Thoracic aorta (tissue), 2 donors: ENCODE measurements around the gene COPS4. TPM values are rescaled to one million over a fixed set of nuclear protein-coding genes. Genes with fewer than 3 reads are reported as not detected.
"Not testable (repeated sequence)": the region's sequence is repeated elsewhere in the genome, so short reads cannot be mapped to it uniquely, and the experiment has no call there.

Experiments
- ATAC-seq: fragments of 150-250 bp; one replicate; pipeline ENCODE4 v1.8.0; 2017; ENCODE audit warnings: low read depth; ENCODE audit not compliant: insufficient number of reproducible peaks, low FRiP score
- DNase-seq: peaks from one replicate; pipeline ENCODE4 v3.0.0-alpha.2; 2020; ENCODE audit warnings: low spot score
- H3K27ac ChIP-seq, 2 donors: fragments of 200-600 bp; sonication (generic); 1 replicate in 1 of 2; 2 replicates in 1 of 2; pipeline ENCODE4 v1.5.1; 2016; ENCODE audit warnings: mild to moderate bottlenecking in 2 of 2, moderate library complexity in 2 of 2
- H3K27me3 ChIP-seq: fragments of 200-600 bp; sonication (generic); replicated peaks from 2 replicates; pipeline ENCODE4 v1.6.0; 2016; ENCODE audit warnings: mild to moderate bottlenecking; ENCODE audit not compliant: insufficient read depth
- H3K36me3 ChIP-seq: fragments of 200-600 bp; sonication (generic); one replicate; pipeline ENCODE4 v1.5.1; 2016
- H3K4me1 ChIP-seq, 2 donors: fragments of 200-600 bp; sonication (generic); 1 replicate in 1 of 2; 2 replicates in 1 of 2; pipeline versions ENCODE4 v1.5.1 to v1.6.0; 2016; ENCODE audit warnings: low read depth in 2 of 2, mild to moderate bottlenecking in 1 of 2; ENCODE audit not compliant: control insufficient read depth in 1 of 2
- H3K4me3 ChIP-seq: fragments of 200-600 bp; sonication (generic); 2 replicates; pipeline ENCODE4 v1.5.1; 2016; ENCODE audit warnings: mild to moderate bottlenecking
- H3K9me3 ChIP-seq: fragments of 200-600 bp; sonication (generic); 2 replicates; pipeline ENCODE4 v1.5.1; 2016
- total RNA-seq, 2 donors: library from RNA; depleted of rRNA; stranded (reverse); fragments of >200 nt; gene quantifications; one replicate each; pipeline versions ENCODE4 v1.1.0 to v1.2.3, GENCODE V29; 2016
- TF ChIP-seq, protein P1 (sequence below): fragments of 200-600 bp; sonication (generic); IDR thresholded peaks from one replicate; pipeline ENCODE4 v1.5.1; 2019; ENCODE audit warnings: antibody characterized with exemption

COPS4 gene
- total RNA-seq, 2 donors from 2014 or later: 40.3 to 70.7 TPM

DNA sequence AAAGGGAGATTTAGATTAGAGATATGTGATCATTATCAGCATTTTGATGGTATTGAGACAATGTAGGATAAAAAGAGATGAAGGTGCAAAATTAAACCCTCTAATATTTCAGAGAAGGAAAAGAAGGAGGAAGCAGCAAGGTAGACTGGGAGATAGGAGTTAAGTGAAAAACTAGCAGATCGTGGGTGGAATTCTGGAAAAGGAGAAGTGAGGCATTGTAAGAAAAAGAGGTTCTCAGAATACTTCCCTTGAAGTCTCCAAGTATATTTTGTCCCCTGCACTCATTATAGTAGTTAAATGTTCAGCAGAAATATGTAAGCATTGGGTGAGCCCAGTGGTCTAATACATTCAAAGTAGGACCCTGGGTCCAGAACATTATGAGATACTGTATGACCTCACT lies 30.3 kb downstream of the COPS4 start:
- no peak for DNase-seq
- TF ChIP-seq, protein P1, sequence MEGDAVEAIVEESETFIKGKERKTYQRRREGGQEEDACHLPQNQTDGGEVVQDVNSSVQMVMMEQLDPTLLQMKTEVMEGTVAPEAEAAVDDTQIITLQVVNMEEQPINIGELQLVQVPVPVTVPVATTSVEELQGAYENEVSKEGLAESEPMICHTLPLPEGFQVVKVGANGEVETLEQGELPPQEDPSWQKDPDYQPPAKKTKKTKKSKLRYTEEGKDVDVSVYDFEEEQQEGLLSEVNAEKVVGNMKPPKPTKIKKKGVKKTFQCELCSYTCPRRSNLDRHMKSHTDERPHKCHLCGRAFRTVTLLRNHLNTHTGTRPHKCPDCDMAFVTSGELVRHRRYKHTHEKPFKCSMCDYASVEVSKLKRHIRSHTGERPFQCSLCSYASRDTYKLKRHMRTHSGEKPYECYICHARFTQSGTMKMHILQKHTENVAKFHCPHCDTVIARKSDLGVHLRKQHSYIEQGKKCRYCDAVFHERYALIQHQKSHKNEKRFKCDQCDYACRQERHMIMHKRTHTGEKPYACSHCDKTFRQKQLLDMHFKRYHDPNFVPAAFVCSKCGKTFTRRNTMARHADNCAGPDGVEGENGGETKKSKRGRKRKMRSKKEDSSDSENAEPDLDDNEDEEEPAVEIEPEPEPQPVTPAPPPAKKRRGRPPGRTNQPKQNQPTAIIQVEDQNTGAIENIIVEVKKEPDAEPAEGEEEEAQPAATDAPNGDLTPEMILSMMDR: no peak
- no peak overlapping the region for H3K4me3 ChIP-seq
- no peak for ATAC-seq
- peaks cover 31% of the 10 kb centered on the region for H3K36me3 ChIP-seq
- no peaks in the 10 kb centered on the region for H3K9me3 ChIP-seq
- no peak overlapping the region for H3K27ac ChIP-seq
- H3K4me1 ChIP-seq: no peaks in the 10 kb centered on the region
- no peaks in the 10 kb centered on the region for H3K27me3 ChIP-seq

DNA sequence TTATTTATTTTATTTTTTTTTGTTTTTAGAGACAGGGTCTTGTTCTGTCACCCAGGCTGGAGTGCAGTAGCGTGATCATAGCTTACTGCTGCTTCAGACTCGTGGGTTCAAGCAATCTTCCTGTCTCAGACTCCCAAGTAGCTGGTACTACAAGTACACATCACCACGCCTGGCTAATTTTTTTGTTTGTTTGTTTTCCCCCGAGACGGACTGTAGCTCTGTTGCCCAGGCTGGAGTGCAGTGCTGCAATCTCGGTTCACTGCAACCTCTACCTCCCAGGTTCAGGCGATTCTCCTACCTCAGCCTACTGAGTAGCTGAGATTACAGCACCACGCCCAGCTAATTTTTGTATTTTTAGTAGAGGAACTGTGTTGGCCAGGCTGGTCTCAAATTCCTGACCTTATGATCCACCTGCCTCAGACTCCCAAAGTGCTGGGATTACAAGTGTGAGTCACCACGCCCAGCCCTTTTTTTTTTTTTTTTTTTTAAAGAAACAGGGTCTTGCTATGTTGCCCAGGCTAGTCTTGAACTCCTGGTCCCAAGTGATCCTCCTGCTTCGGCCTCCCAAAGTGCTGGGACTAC lies 32.2 kb downstream of the COPS4 start:
- H3K27me3 ChIP-seq: no peaks in the 10 kb centered on the region
- DNase-seq (no peak), ATAC-seq (no peak)
- no peaks in the 10 kb centered on the region for H3K9me3 ChIP-seq
- no peak overlapping the region for H3K4me3 ChIP-seq
- H3K36me3 ChIP-seq: peaks cover 33% of the 10 kb centered on the region
- H3K27ac ChIP-seq: no peak overlapping the region
- TF ChIP-seq, protein P1: no peak
- H3K4me1 ChIP-seq: no peaks in the 10 kb centered on the region

DNA sequence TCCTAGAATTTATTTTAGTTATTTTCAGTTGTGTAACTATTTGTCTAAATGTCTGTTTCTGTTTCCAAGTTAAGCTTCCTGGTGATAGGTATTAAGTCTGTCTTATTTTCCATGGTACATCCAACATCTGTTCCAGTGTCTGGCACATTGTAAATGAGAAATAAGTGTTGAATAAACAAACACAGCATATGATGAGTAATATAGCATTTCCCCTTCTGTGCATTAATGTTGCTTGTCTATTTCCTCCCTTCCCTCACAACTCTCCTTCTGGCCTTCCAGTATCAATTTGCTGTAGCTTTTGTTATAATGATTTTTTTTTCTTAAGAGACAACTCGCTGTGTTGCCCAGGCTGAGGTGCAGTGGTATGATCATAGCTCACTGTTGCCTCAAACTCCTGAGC lies 36.1 kb downstream of the COPS4 start:
- Histone ChIP-seq H3K27me3 (no peaks in the 10 kb centered on the region), H3K4me3 (no peak overlapping the region), H3K4me1 (no peaks in the 10 kb centered on the region), H3K9me3 (no peaks in the 10 kb centered on the region), H3K36me3 (peaks cover 17% of the 10 kb centered on the region), H3K27ac (no peak overlapping the region)
- no peak for ATAC-seq
- no peak for DNase-seq
- TF ChIP-seq, protein P1: no peak

DNA sequence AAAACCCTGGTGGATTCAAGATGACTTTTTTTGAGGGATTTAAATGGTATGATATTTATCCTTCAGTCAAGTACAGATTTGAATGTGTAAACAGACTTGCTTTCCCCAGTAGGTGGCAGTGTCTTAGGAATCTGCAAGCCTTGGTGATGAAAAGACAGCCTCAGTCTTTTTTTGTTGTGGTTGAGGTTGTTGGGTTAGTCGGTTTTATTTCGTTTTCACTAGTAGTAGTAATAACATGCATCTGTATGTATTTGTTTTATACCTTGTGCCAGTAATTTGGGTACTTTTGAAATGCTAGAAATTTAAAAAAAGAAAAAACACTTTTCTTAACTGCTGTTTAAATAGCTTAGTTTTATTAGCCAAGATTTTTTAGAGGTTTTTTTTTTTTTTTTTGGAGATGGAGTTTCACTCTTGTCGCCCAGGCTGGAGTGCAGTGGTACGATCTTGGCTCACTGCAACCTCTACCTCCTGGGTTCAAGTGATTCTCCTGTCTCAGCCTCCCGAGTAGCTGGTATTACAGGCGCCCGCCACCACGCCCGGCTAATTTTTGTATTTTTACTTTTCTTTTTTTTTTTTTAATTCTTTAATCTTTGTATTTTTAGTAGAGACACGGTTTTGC lies 39.2 kb downstream of the COPS4 start:
- Histone ChIP-seq H3K9me3 (no peaks in the 10 kb centered on the region), H3K27me3 (no peaks in the 10 kb centered on the region), H3K4me3 (no peak overlapping the region), H3K36me3 (peaks cover 10% of the 10 kb centered on the region), H3K27ac (no peak overlapping the region), H3K4me1 (no peaks in the 10 kb centered on the region)
- TF ChIP-seq, protein P1: peak; percentile 58
- ATAC-seq (no peak), DNase-seq (no peak)

DNA sequence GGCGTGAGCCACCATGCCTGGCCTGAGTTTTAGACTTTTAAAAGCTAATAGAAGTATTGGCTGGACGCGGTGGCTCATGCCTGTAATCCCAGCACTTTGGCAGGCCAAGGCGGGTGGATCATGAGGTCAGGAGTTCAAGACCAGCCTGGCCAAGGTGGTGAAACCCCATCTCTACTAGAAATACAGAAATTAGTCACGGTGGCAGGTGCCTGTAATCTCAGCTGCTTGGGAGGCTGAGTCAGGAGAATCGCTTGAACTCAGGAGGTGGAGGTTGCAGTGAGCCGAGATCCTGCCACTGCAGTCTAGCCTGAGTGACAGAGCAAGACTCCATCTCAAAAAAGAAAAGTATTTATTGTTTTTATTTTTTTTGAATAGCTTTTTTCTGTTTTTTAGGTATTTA lies 39.8 kb downstream of the COPS4 start:
- H3K4me3 ChIP-seq, H3K4me1 ChIP-seq, H3K27ac ChIP-seq, H3K9me3 ChIP-seq, DNase-seq, ATAC-seq, H3K36me3 ChIP-seq, H3K27me3 ChIP-seq: not testable (repeated sequence)
